ENCODE results near the gene DNAJC19.
"Not testable (repeated sequence)": the region's sequence is repeated elsewhere in the genome, so short reads cannot be mapped to it uniquely, and the experiment has no call there.

The DNAJC19 gene

DNA sequence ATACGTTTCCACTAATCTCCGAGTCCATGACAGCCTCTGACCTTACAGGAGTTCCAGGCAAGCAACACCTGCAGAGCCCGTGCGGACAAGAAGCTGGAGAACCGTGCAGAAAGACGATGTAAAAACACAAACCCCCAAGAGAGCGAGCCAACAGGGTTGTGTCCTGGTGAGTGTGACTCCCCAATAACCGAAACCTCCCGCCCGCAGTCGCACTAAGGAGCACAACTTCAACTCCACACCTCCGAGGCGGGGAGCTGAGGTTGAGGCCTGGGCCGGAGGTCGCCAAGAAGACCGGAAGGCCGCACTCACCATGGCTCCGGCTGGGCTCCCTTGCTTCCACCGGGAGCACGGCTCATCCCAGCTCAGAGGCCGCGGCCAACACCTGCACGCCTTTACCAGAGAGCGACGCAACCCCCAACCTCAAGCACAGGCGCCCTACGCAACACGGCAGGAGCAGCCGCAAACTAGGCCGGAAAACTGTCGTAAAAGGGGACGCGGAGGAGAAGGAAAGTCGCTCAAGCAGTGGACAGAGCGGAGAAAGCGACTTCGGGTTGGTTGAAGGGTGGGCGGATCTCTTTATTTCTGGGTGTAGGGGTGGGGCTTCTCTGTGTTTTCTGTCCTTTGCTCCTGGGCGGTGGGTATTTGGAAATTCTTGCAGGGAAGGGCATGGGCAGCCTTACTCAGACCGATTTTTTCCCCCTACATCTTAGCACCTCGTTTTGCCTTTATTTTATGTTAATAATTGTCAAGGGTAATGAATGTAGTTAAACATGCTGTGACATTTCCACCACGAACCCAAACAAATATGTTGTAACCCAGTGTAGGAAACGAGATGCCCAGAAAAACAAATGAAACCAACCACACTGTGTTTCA is at the start of gene DNAJC19:
TSS of gene DNAJC19 (minus strand) at position 446 of the 873 bp plus-strand sequence. CDS start at position 312, 134 bp downstream.
- peak; percentile 90 for DNase-seq

DNA sequence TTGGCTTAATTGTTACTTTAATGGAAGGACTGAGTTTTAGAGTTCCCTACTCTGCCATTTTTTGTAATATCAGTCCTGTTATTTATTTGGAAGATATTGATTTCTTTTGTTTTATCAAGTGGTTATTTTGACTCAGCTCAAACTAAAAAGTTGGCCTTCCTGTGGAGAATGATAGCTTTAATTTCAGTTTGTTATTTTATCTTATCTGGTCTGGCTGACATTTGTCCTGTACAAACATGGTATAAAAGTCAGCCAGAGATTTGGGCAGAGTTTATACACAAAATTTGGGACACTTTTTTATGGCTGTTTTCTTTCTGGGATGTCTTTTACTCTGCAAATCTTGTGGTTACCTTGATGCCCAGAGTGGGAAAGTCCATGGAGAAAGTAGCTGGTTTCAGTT is 41.4 kb upstream of the DNAJC19 start:
- no peak for DNase-seq

DNA sequence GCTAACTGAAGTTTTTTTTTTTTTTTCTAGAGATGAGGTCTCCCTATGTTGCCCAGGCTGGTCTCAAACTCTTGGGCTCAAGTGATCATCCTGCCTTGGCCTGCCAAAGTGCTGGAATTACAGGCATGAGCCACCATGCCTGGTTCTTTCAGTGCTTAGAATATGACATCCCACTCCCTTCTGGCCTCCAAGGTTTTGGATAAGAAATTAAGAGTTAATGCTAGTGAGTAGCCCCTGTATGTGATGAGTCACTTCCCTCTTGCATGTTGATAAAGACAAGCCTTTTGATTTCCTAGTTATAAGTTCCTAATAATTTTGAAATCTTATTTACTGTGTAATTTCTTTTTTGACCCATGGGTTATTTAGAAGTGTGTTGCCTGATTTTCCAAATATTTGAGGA is 35.7 kb upstream of the DNAJC19 start:
- no peak for DNase-seq

DNA sequence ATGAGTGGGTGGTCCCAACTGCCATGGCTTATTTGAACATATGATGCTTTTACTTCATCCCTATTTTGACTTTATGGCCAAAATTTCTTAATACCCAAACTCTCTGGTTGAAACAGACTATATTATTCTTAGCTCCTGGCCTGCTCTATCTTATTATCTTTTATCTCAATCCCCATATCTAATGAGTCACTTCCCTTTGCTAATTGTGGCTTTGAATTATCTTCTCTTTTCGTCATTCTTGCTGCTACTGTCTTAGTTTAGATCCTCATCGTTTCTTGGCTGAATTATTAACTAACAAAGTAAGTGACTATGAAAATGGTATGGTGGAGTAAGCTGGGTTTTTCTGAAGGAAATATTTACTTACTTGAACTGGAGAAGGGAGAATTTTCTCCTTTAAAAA is 28.2 kb upstream of the DNAJC19 start:
- DNase-seq: no peak

DNA sequence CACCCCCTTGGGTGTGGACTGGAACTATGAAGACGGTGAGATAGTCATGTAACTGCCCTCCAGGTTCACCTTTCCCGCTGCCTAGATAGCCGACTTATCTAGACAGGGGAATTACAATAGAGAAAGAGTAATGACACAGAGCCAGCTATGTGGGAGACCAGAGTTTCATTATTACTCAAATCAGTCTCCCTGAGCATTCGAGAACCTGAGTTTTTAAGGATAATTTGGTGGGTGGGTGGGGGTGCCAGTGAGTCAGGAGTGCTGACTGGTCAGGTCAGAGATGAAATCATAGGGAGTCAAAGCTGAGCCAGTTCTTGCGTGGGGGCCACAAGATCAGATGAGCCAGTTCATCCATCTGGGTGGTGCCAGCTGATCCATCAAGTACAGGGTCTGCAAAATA is 19.7 kb upstream of the DNAJC19 start:
- DNase-seq: no peak

DNA sequence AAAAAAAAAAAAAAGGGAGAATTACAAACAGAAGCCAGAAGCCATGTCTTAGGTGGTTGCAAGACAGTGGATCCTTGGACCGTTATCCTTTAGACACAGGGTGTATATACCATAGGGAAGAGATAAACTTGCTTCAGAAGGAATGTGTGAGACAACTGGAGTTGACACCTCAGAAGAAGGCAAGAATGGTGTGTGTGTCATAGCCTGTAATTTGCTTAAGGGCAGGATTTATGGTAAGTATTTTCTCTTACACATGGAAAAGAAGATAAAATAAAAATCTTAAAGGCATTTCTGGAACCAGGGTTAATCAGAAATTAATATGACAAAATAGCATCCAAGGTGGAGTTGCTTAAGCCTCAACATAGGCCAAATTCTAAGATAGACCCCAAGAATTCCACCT is 19.3 kb upstream of the DNAJC19 start:
- DNase-seq: no peak

DNA sequence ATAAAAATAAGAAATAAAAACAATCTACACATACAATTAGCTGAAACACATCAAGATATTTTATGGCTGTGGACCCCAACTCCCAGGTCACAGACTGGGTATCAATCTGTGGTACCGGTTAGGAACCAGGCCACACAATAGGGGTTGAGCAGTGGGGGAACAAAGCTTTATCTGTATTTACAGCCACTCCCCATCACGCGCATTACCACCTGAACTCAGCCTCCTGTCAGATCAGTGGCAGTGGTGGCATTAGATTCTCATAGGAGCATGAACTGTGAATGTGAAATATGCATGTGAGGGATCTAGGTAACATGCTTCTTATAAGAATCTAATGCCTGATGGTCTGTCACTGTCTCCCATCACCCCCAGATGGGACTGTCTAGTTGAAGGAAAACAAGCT is 17.7 kb upstream of the DNAJC19 start:
- DNase-seq: no peak

DNA sequence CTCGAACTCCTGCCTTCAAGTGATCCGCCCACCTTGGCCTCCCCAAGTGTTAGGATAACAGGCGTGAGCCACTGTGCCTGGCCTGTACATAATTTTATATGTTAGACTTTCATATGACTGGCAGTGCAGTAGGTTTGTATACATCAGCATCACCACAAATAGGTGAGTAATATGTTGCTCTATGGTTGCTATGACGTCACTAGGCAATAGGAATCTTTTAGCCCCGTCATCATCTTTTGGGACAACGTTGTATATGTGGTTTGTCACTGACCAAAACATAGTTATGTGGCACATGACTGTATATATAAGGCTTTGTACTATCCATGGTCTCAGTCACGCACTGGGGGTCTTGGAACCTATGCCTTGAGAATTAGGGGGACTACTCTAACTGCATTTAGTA is 17.0 kb upstream of the DNAJC19 start:
- DNase-seq: no peak

DNA sequence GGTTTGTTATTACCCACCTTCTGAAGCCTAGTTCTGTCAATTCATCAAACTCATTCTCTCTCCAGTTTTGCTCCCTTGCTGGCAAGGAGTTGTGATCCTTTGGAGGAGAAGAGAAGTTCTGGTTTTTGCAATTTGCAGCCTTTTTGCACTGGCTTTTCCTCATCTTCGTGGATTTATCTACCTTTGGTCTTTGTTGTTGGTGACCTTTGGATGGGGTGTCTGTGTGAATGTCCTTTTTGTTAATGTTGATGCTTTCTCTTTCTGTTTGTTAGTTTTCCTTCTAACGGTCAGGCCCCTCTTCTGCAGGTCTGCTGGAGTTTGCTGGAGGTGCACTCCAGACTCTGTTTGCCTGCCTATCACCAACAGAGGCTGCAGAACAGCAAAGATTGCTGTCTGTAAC is 13.9 kb upstream of the DNAJC19 start:
- not testable (repeated sequence) for DNase-seq

DNA sequence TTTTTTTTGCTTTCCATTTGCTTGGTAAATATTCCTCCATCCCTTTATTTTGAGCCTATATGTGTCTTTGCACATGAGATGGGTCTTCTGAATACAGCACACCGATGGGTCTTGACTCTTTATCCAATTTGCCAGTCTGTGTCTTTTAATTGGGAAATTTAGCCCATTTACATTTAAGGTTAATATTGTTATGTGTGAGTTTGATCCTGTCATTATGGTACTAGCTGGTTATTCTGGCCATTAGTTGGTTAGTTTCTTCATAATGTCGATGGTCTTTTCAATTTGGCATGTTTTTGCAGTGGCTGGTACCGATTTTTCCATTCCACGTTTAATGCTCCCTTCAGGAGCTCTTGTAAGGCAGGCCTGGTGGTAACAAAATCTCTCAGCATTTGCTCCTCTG is 12.8 kb upstream of the DNAJC19 start:
- not testable (repeated sequence) for DNase-seq

DNA sequence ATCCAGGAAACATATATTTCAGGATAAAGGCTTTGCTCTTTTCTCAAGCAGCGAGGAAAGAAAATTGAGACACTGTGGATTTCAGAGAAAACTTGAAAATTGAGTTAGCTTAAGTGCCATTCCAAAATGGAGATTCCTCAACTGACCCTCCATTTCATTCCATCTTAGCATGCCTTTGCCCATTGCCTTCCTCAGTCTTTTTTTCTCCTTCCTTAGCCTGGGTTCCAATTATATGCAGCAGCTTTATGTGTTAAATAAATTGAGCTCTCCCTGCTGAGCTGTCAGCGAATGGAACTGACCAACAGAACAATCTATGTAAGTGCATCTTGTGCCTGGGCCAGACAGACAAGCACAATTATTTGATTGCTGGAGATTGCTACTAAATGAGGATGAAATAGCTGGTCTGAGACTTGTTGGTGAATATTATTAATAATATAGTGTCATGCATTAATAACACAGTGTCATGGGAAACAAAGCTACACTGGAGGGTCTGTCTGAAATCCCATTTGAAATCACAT is 6.9 kb upstream of the DNAJC19 start:
- no peak for DNase-seq

DNA sequence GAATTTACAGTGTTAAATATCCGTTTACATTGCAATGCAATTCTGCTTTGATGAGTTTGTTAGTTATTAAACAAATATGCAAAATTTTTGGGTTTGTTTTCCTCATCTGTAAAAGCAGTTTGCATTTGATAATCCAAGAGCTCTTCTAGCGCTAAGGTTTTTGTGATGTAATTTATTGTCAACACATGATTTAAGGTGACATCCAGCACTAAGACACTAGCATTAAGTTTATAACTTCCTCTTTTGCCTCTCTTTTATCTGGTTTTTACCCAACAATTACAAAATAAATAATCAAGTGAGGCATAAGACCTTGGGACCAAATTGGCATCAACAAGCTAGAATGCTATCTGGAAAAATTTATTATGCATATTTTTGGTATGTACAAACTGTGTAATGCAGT is 969 bp upstream of the DNAJC19 start:
- DNase-seq: no peak

DNA sequence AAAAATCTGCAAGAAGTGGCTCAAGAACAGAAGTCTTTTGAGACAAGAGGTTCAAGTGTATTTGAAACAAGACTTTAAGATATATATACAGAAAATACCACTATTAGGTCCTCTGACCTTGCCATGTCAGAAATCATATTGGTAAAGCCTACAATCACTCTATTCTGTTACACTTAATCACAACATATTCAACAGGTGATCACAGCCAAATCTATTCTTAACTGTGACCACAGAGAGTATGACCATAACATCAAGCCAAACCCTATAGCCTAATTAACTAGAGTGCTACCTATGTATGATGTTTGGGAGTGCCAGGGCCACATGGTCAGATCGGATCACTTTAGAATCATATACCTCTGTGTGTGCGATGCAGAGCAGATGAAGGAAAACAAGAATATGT is 2.2 kb downstream of the DNAJC19 start:
- no peak for DNase-seq

DNA sequence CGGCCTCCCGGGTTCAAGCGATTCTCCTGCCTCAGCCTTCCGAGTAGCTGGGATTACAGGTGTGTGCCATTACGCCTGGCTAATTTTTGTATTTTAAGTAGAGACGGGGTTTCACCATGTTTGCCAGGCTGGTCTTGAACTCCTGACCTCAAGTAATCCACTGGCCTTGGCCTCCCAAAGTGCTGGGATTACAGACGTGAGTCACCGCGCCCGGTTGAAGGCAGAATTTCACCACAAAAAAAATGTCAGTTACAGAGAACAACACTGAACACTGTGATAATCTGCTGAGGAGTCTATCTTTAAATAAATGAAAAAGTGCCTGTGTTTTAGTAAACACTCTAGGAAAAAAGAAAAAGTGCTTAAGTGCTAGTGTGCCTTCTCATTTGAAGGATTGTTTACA is 3.2 kb downstream of the DNAJC19 start:
- not testable (repeated sequence) for DNase-seq

DNA sequence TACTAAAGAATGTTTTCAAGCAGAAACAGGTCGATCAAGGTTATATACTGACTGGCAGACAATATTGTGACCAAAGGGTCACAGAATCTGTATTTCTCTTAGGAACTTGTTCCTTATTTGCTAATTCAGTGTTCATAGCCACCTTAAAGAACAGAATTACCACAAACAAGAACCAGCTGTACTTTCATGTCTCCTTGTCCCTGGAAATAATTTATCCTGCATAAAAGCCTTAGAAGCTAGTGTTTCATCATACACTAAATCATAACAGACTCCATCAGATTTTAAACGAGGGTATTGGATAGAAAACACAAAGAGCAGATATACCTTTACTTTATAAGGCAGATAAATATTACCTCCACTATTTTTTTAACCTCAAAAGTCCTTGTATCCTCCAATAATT is 6.4 kb downstream of the DNAJC19 start:
- DNase-seq: no peak

DNA sequence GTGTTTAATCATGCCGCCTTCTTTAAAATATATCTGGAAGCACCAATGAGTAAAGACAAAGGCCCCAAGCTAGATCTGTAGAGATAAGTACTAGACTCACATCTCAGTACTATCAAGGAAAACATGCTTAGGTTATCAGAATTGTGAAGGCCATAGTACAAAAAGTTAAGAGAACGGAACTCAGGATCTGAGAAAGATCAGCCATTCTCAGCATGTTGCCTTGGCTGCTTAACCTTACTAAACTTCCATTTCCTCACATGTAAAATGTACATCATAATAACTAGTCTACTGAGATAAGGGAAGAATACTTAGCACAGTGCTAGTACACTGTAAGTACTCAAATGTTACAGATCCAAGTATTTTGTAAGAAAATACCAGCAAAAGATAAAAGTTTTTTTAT is 7.6 kb downstream of the DNAJC19 start:
- no peak for DNase-seq

DNA sequence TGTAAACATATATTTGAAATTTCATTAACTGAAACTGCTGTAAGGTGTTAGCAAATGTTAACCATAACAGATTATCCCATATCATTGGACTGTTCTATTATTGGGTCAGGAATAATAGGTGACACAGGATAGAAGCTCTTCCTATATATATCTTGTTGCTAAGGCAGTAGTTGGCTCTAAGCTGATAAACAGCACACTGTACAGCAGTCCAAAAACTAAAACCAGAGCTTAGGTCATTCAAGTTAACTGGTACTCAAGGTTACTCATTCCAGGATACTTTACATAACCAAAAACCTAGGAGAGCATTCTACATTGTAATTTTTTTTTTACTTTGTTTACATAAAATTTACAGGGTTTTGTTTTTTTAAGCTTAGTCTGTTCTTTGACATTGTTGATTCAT is 8.9 kb downstream of the DNAJC19 start:
- no peak for DNase-seq

DNA sequence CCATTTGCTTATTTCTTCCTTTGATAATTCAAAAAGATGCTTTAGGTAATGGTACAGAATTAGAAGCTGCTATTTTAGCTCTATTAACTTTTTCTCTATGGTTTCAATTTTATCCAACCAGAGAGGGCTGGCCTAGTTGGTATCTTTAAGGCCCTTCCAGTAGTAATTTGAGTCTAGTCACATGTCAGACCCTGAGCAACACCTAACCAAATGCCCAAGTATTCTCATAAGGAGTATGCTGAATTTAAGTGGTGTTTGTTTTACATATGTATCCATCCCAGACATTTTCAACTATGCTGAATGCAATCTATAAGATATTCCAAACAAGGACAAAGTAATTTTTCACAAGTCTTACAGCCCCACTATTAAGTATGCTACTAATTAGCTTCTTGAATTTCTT is 9.6 kb downstream of the DNAJC19 start:
- no peak for DNase-seq

DNA sequence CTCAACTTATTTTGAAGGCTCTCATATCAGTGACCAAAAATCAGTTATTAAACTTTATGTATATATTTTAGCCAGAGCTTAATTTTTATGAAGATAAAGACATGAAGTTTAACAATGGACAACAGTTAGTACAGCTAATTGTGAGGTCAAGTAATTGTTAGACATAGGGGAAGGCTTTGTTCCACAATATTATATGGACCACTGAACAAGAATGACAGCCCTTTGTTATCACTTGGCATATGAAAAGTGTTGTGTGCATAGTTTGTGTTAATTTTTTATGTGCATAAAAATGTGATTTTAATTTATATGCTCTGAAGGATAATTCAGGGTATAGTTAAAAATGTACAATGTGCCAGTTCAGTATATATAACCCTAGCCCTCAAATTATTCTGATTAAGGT is 12.0 kb downstream of the DNAJC19 start:
- DNase-seq: no peak

DNA sequence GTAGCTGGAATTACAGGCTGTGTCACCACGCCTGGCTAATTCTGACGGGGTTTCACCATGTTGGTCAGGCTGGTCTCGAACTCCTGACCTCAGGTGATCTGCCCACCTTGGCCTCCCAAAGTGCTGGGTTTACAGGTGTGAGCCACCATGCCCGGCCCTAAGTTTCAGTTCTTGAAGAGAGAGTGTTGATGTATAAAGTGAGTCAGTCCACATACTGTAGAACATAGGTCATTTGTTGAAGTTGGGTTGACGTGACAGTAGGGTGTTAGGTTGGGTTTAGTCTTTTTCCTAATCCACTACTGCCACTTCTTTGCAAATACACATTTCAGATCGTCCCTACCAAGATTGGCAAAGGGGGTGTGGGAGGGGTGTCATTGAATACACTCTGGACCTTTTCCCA is 15.2 kb downstream of the DNAJC19 start:
- DNase-seq: no peak

DNA sequence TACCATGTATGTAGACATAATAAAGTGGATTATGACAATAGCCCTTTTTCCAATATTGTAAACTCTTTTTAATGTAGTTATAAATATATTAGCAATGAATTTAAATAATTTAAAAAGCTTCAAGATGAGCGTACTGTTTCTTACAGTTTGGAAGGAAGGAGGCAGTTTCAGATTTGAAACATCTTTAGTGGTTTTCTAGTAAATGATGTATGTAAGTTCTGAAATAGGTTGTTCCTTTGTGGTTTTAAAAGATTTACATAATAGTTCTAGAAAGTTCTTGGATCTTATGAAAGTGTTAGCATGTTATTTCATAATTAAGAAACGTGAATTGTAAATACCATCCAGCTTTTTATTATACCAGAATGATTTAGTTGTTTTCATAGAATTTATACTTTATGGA is 16.0 kb downstream of the DNAJC19 start:
- no peak for DNase-seq

DNA sequence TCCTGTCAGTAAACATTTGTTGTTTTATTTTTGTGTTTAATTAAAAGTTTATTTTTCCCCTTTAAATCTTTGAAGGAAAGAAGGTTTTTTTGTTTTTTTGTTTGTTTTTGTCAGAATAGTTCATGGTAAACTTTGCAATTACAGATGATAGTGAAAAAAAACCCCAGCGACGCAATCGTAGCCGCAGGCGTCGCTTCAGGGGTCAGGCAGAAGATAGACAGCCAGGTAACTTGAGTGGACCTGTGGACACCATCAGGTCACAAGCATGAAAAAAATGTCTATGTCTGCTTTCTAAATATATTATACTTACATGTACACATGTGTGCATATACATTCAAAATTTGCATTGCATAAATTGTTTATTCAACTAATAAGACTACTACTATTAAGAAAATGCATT is 18.6 kb downstream of the DNAJC19 start:
- DNase-seq: no peak

DNA sequence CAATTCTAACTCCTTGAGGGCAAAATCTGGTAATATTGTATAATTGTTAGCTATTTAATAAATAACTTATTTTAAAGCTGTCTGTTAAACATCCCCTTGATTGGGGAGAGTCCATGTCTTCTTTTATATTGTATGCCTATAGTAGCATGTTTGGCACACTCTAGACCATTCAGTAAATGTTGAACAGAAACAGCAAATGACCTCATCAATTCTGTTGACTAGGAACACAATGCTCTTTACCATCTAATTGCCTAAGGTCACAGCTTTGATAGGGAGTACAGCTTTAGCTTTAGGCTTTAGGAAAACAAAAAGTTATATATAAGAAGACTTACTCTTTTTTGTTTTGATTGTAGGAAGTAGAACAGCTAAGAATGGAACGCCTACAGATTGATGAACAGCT is 27.0 kb downstream of the DNAJC19 start:
- no peak for DNase-seq

DNA sequence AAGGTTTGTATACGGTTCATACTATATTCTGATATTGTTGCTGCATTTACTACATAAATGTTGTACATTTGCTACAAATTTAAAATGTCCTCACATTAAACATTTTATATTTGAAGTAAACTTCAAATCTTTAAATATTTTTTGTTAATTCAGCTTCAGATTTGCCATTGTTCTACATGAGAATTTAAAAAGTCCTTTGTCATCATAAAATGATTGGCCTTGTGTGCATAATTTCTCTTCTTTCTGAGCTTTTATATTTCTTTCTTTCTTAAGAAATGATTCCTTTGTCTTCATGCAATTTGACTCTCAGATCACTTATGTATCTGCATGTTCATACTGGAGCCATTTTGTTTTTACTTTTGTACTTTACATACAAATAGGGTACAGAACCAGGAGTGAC is 28.0 kb downstream of the DNAJC19 start:
- no peak for DNase-seq

DNA sequence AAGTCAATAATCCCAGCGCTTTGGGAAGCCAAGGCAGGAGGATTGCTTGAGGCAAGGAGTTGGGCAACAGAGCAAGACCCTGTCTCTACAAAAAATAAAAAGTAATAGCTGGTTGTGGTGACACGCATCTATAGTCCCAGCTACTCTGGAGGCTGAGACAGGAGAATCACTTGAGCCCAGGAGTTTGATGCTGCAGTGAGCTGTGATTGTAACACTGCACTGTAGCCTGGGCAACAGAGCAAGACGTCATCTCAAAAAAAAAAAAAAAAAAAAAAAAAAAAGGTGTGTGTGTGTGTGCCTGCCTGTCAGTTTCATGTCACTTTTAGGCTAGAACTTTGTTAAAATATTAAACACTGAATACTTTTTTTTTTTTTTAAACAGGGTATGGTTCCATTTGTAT is 28.4 kb downstream of the DNAJC19 start:
- DNase-seq: no peak
